ENCODE results near the gene ZNF740. TPM values are rescaled to one million over a fixed set of nuclear protein-coding genes. Genes with fewer than 3 reads are reported as not detected.

The ZNF740 gene
- total RNA-seq, 1 experiment from 2014 or later = 49.7 TPM

DNA sequence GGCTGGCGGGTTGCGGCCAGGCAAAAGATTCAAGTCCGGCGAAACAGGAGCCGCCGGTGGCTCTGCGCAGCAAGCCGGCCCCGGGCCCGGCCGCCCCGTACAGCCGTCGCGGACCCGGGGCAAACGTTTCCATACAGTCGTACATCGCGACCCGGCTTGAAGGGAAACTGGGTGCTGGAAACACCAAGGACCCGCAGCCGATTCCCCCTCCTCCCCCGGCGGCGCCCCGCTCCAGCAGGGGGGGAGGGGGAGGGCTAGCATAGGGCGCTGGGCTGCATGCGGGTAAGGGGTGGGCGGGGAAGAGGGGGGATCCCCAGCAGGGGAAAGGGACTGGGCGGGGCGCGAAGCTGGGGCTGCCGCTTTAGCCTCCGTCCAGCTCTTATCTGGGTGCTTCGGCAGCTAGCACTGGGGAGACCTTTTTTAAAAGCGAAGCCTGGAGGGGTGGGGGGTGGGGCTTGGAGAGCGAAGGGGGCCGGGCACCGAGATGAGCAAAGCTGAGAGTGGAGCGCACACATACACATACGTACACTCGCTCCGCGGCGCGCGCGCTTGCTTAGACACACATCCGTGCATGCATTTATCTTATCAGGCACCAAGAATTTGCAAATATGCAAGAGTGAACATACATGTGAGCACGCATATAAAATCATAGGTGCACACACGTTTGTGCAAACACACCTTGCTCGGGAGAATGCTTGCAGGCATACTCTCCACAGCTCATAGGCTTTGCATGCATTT, 39.6 kb downstream of the ZNF740 start:
- CTCF ChIA-PET = interaction anchor here (1.4 to 2.5 kb wide), 5 partner anchors 31 to 154 kb away, joined by 3 to 12 read pairs (median 5); partner anchors contain the start of genes AAAS and PFDN5
- Histone ChIP-seq H3K9me3 (ENCODE audit: control insufficient read depth in 1 of 2, insufficient read depth in 1 of 2, low read depth in 1 of 2, low read length in 2 of 2) (no peaks in the 10 kb centered on the region), H3K4me3 (replicated peaks in 1 of 2; ENCODE audit: low read depth in 1 of 2, low read length in 2 of 2) (peak overlapping the region; percentile 72 to 88), H4K20me1 (ENCODE audit: insufficient read depth) (no peaks in the 10 kb centered on the region), H3K27ac (ENCODE audit: low read depth, low read length) (peak overlapping the region; percentile 99), H3K9ac (ENCODE audit: low read length) (peak overlapping the region; percentile 93), H3K9me2 (ENCODE audit: insufficient read depth) (no peaks in the 10 kb centered on the region), H3K27me3 (ENCODE audit: insufficient read depth, low read length) (no peaks in the 10 kb centered on the region), H3K36me3 (ENCODE audit: control insufficient read depth in 1 of 2, insufficient read depth in 2 of 2, low read length in 2 of 2) (peaks cover 0 to 2% of the 10 kb centered on the region in 2 experiments; a peak in 1 of 4 replicates), H3K4me2 (ENCODE audit: low read length) (peak overlapping the region; percentile 100), H3K79me2 (ENCODE audit: insufficient read depth, low read length) (peaks cover 40% of the 10 kb centered on the region), H3K4me1 (ENCODE audit: control insufficient read depth in 1 of 2, insufficient read depth in 2 of 2, low read length in 2 of 2) (peaks cover 51 to 80% of the 10 kb centered on the region in 2 experiments), H2AFZ (ENCODE audit: low read depth, low read length, poor library complexity, severe bottlenecking) (no peak overlapping the region)
- intact Hi-C loops (cut with micrococcal nuclease) = loop anchor here (1.0 to 2.0 kb wide), 2 partner anchors 31 to 48 kb away; partner anchors contain the start of gene ESPL1
- DNase-seq (ENCODE audit: low read depth, low spot score) (peak; percentile 46), ATAC-seq (peak; percentile 55)
- RAD21 ChIA-PET (ENCODE audit: low non-redundant PET in 1 of 2, low total read pairs in 2 of 2, uncharacterized antibody in 2 of 2, unreplicated experiment in 2 of 2) = interaction anchor here (1.0 to 1.7 kb wide), 3 partner anchors 31 to 101 kb away, joined by 3 read pairs; partner anchors contain the start of gene AAAS (in 1 of the 2)
- no TSS peak for BruUV-seq (replicated peaks)
- no peak for TF ChIP-seq TCF7L2 (IDR thresholded peaks at IDR 0.05; ENCODE audit: borderline replicate concordance, extremely low read depth, insufficient read depth, insufficient read length)
- no peak for TF ChIP-seq ELF1 (IDR thresholded peaks at IDR 0.05; ENCODE audit: borderline replicate concordance, low read depth)
- no peak for TF ChIP-seq POLR2AphosphoS5 (IDR thresholded peaks at IDR 0.05; ENCODE audit: low read depth, low read length)
- no peak for TF ChIP-seq CTCF (IDR thresholded peaks at IDR 0.05 in 2 of 3, conservative IDR thresholded peaks at IDR 0.05 in 1 of 3; ENCODE audit: borderline replicate concordance in 1 of 3, insufficient read depth in 1 of 3, low read depth in 2 of 3, low read length in 2 of 3)
- TF ChIP-seq ATF3 (IDR thresholded peaks at IDR 0.05) = no peak
- POLR2A ChIA-PET = interaction anchor here (0.7 to 2.5 kb wide), 4 partner anchors 10 to 100 kb away, joined by 3 to 7 read pairs (median 3); no protein-coding TSS in a partner anchor
